SK-N-SH (cell line): ENCODE data around the gene APOD. TPM values are rescaled to one million over a fixed set of nuclear protein-coding genes. Genes with fewer than 3 reads are reported as not detected.

Experiments
- CTCF ChIA-PET: fragments of 300-600, 350-600 bp; formaldehyde crosslinking; extraction: SDS; loops from one replicate; lab custom pipeline; 2021; lab: Yijun Ruan, JAX
- POLR2A ChIA-PET: fragments of 350-600 bp; sonication (Branson Sonifier 250); formaldehyde crosslinking; extraction: SDS; loops from one replicate; lab custom pipeline; 2020; ENCODE audit warnings: antibody characterized with exemption, inconsistent platforms; lab: Yijun Ruan, JAX
- DNase-seq: peaks from one replicate; pipeline ENCODE4 v3.0.0; 2012
- H2AFZ ChIP-seq: fragments of 200-600 bp; sonication (generic); 2 replicates; pipeline ENCODE4 v1.8.1; 2016; ENCODE audit warnings: antibody characterized with exemption, mild to moderate bottlenecking, low read depth
- H3F3A ChIP-seq: fragments of 200-600 bp; sonication (generic); replicated peaks from 2 replicates; pipeline ENCODE3; 2016; ENCODE audit warnings: antibody characterized with exemption, mild to moderate bottlenecking; ENCODE audit not compliant: insufficient read depth
- H3K27ac ChIP-seq, 2 experiments: fragments of 200-500 bp in 1 of 2; fragments of 200-600 bp in 1 of 2; sonication (Bioruptor generic) in 1 of 2; sonication (generic), shearing (Covaris generic) in 1 of 2; 2 replicates each; pipeline versions ENCODE4 v1.5.1 to v1.6.1; 2014 to 2016; ENCODE audit warnings: low read depth in 2 of 2, inconsistent platforms in 1 of 2, low read length in 1 of 2, mild to moderate bottlenecking in 1 of 2, mixed read lengths in 1 of 2
- H3K27me3 ChIP-seq: fragments of 200-600 bp; sonication (generic), shearing (Covaris generic); 2 replicates; pipeline ENCODE4 v1.6.1; 2016; ENCODE audit warnings: mixed run types; ENCODE audit not compliant: insufficient read depth
- H3K36me3 ChIP-seq, 2 experiments: fragments of 200-500 bp in 1 of 2; fragments of 200-600 bp in 1 of 2; sonication (Bioruptor generic) in 1 of 2; sonication (generic) in 1 of 2; replicated peaks in 1 of 2; 2 replicates each; pipeline versions ENCODE3 to v1.5.1; 2014 to 2016; ENCODE audit warnings: low read length in 1 of 2, mild to moderate bottlenecking in 1 of 2; ENCODE audit not compliant: insufficient read depth in 2 of 2, control insufficient read depth in 1 of 2
- H3K4me1 ChIP-seq, 2 experiments: fragments of 200-500 bp in 1 of 2; fragments of 200-600 bp in 1 of 2; sonication (Bioruptor generic) in 1 of 2; sonication (generic), shearing (Covaris generic) in 1 of 2; 2 replicates each; pipeline versions ENCODE4 v1.5.1 to v1.6.1; 2014 to 2016; ENCODE audit warnings: low read depth in 1 of 2, low read length in 1 of 2, mixed run types in 1 of 2; ENCODE audit not compliant: insufficient read depth in 2 of 2, control insufficient read depth in 1 of 2
- H3K4me2 ChIP-seq: fragments of 200-600 bp; sonication (generic), shearing (Covaris generic); 2 replicates; pipeline ENCODE4 v1.6.1; 2017; ENCODE audit warnings: mixed run types
- H3K4me3 ChIP-seq, 2 experiments: fragments of 200-500 bp in 1 of 2; fragments of 200-600 bp in 1 of 2; sonication (Bioruptor generic) in 1 of 2; sonication (generic), shearing (Covaris generic) in 1 of 2; 2 replicates each; pipeline versions ENCODE4 v1.5.1 to v1.8.1; 2014 to 2016; ENCODE audit warnings: low read depth in 2 of 2, inconsistent platforms in 1 of 2, low read length in 1 of 2, mild to moderate bottlenecking in 1 of 2, mixed read lengths in 1 of 2, moderate library complexity in 1 of 2
- H3K79me2 ChIP-seq: fragments of 200-600 bp; sonication (generic); 2 replicates; pipeline ENCODE4 v1.8.1; 2017; ENCODE audit warnings: mild to moderate bottlenecking; ENCODE audit not compliant: insufficient read depth
- H3K9ac ChIP-seq: fragments of 200-600 bp; sonication (generic); 2 replicates; pipeline ENCODE4 v1.6.1; 2017; ENCODE audit warnings: mixed run types
- H3K9me2 ChIP-seq: fragments of 200-600 bp; sonication (generic); 2 replicates; pipeline ENCODE4 v1.6.1; 2017; ENCODE audit warnings: mixed run types
- H3K9me3 ChIP-seq: fragments of 200-600 bp; sonication (generic); 2 replicates; pipeline ENCODE4 v1.6.1; 2017; ENCODE audit warnings: mixed run types, mild to moderate bottlenecking, moderate library complexity
- H4K20me1 ChIP-seq: fragments of 200-600 bp; sonication (generic); 2 replicates; pipeline ENCODE4 v1.6.1; 2017; ENCODE audit warnings: mild to moderate bottlenecking, mixed run types; ENCODE audit not compliant: insufficient read depth
- MEF2A ChIP-seq: IDR thresholded peaks from 2 replicates; pipeline ENCODE4 v1.4.0; 2012; ENCODE audit warnings: low read depth, borderline replicate concordance
- NFIC ChIP-seq: IDR thresholded peaks from 2 replicates; pipeline ENCODE4 v1.4.0; 2012; ENCODE audit warnings: borderline replicate concordance
- PBX3 ChIP-seq: IDR thresholded peaks from 2 replicates; pipeline ENCODE4; 2012
- RAD21 ChIP-seq: IDR thresholded peaks from 2 replicates; pipeline ENCODE4 v1.6.1; 2012; ENCODE audit warnings: mild to moderate bottlenecking, low read length
- SIN3A ChIP-seq: IDR thresholded peaks from 2 replicates; pipeline ENCODE4 v1.6.1; 2012; ENCODE audit warnings: low read depth, mild to moderate bottlenecking, low read length, moderate library complexity, borderline replicate concordance
- USF2 ChIP-seq: fragments of 150-350 bp; IDR thresholded peaks from 2 replicates; pipeline ENCODE4 v1.6.1; 2017; ENCODE audit warnings: antibody characterized with exemption, low read length, low read depth, borderline replicate concordance
- WGBS: methylation state at CpG from one replicate; pipeline ENCODE4 v1.1.6; 2017; ENCODE audit warnings: low lambda C conversion rate; 5-methylcytosine and 5-hydroxymethylcytosine counted together
- polyA plus RNA-seq, 3 experiments: library from polyadenylated mRNA; depleted of rRNA; stranded (reverse); fragments of >200 nt; gene quantifications; 2 replicates each; pipeline ENCODE4 v1.2.3, GENCODE V29; 2012
- TF ChIP-seq, protein P1 (sequence below): IDR thresholded peaks from 2 replicates; pipeline ENCODE4 v1.4.0; 2012; ENCODE audit warnings: low read depth, borderline replicate concordance
- TF ChIP-seq, protein P2 (sequence below): IDR thresholded peaks from 2 replicates; pipeline ENCODE4 v1.4.0; 2012; ENCODE audit warnings: low read depth

APOD gene
- polyA plus RNA-seq, 1 of the 3 experiments (the other 2 are of a cell fraction), result 0.05 TPM

DNA sequence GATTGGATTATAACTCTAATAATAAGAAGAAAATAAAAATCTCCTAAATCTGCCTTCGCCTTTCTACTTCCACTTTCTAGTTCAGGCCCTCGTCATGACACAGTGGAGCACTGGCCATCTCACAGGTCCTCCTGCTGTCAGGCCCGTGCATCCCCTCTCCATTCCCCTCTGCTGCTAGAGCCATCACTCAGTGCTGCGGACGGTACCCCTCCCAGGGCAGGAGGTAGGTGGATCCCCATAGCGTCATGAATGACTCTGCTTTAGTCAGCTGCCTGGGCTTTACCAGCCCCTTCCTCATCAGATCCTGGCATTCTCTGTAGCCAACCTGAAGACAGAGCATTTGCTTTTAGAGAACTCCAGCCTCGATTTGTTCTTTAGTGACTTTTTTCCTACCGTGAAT is 28.6 kb downstream of the APOD start:
- H4K20me1 ChIP-seq, result no peaks in the 10 kb centered on the region
- POLR2A ChIA-PET, result no interaction called here

DNA sequence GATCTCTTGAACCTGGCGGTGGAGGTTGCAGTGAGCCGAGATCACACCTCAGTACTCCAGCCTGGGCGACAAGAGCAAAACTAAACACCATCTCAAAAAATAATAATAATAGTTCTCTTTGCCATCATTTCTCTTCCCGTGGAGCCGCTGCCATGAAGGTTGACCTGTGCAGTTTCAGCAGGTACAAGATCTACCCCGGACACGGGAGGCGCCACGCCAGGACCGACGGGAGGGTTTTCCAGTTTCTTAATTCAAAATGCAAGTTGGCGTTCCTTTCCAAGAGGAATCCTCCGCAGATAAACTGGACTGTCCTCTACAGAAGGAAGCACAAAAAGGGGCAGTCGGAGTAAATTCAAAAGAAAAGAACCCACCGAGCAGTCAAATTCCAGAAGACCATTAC is 29.3 kb downstream of the APOD start:
- H3K9ac ChIP-seq, result no peak overlapping the region
- no peaks in the 10 kb centered on the region for H3F3A ChIP-seq
- H3K4me3 ChIP-seq, result no peak overlapping the region
- no peaks in the 10 kb centered on the region for H4K20me1 ChIP-seq
- H3K36me3 ChIP-seq, result no peaks in the 10 kb centered on the region
- 84% methylated on average over 14 of the region's 15 CpGs for WGBS
- TF ChIP-seq, protein P1, sequence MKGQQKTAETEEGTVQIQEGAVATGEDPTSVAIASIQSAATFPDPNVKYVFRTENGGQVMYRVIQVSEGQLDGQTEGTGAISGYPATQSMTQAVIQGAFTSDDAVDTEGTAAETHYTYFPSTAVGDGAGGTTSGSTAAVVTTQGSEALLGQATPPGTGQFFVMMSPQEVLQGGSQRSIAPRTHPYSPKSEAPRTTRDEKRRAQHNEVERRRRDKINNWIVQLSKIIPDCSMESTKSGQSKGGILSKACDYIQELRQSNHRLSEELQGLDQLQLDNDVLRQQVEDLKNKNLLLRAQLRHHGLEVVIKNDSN, result no peak
- TF ChIP-seq PBX3 (no peak), MEF2A (no peak), SIN3A (no peak), NFIC (no peak)
- peaks cover 0 to 2% of the 10 kb centered on the region in 2 experiments; a peak in 1 of 4 replicates for H3K4me1 ChIP-seq
- no peaks in the 10 kb centered on the region for H3K9me3 ChIP-seq
- no peak overlapping the region for H3K27ac ChIP-seq
- no peak overlapping the region for H2AFZ ChIP-seq
- H3K4me2 ChIP-seq, result no peak overlapping the region
- no peaks in the 10 kb centered on the region for H3K79me2 ChIP-seq
- no peak for DNase-seq
- ChIA-PET POLR2A (no interaction called here), CTCF (interaction anchor here (1.1 kb wide), 1 partner anchor 280 kb away, joined by 3 read pairs; no protein-coding TSS in a partner anchor)
- 0 out of 2 replicates have a peak, but pooled peaks cover 18% of the 10 kb centered on the region for H3K27me3 ChIP-seq
- no peaks in the 10 kb centered on the region for H3K9me2 ChIP-seq

More for the DNA sequence above, 28.6 kb downstream of the APOD start:
- H3K4me2 ChIP-seq, result no peak overlapping the region
- no peaks in the 10 kb centered on the region for H3K79me2 ChIP-seq
- no peaks in the 10 kb centered on the region for H3F3A ChIP-seq
- 61% methylated on average over 8 of the region's 8 CpGs for WGBS
- no peaks in the 10 kb centered on the region for H3K9me2 ChIP-seq
- no peak for DNase-seq
- no peak overlapping the region for H3K27ac ChIP-seq
- 0 out of 2 replicates have a peak, but pooled peaks cover 18% of the 10 kb centered on the region for H3K27me3 ChIP-seq
- peaks cover 0 to 2% of the 10 kb centered on the region in 2 experiments; a peak in 1 of 4 replicates for H3K4me1 ChIP-seq
- CTCF ChIA-PET, result interaction anchor here (0.8 to 1.4 kb wide), 3 partner anchors 281 to 296 kb away, joined by 3 to 6 read pairs (median 3); partner anchors contain the start of gene XXYLT1
- TF ChIP-seq RAD21 (no peak), PBX3 (no peak), NFIC (no peak), USF2 (no peak)
- TF ChIP-seq, protein P2, sequence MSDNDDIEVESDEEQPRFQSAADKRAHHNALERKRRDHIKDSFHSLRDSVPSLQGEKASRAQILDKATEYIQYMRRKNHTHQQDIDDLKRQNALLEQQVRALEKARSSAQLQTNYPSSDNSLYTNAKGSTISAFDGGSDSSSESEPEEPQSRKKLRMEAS, result no peak
- no peaks in the 10 kb centered on the region for H3K36me3 ChIP-seq
- no peak overlapping the region for H3K9ac ChIP-seq
- no peak overlapping the region for H3K4me3 ChIP-seq
- no peak overlapping the region for H2AFZ ChIP-seq
- no peaks in the 10 kb centered on the region for H3K9me3 ChIP-seq
